Peyer's patch (tissue), 4 donors: Measurements from ENCODE around the gene PLXNC1. TPM values are rescaled to one million over a fixed set of nuclear protein-coding genes. Genes with fewer than 3 reads are reported as not detected.

Experiments used
- DNase-seq, 3 donors: peaks; one replicate each; pipeline ENCODE4 v3.0.0-alpha.2; 2017 to 2019
- H3K27ac ChIP-seq, 4 donors: fragments of 200-600 bp; sonication (generic); one replicate each; pipeline ENCODE4 v1.5.1; 2016 to 2019
- H3K27me3 ChIP-seq, 2 donors: fragments of 200-600 bp; sonication (generic); one replicate each; pipeline ENCODE4 v1.5.1; 2019
- H3K36me3 ChIP-seq, 3 donors: fragments of 200-600 bp; sonication (generic); one replicate each; pipeline ENCODE4 v1.5.1; 2016 to 2019
- H3K4me1 ChIP-seq, 4 donors: fragments of 200-600 bp; sonication (generic); one replicate each; pipeline ENCODE4 v1.5.1; 2016 to 2019
- H3K4me3 ChIP-seq, 4 donors: fragments of 200-600 bp; sonication (generic); 1 replicate in 3 of 4; 2 replicates in 1 of 4; pipeline ENCODE4 v1.5.1; 2016 to 2019; ENCODE audit warnings: mild to moderate bottlenecking in 1 of 4
- H3K9me3 ChIP-seq, 4 donors: fragments of 200-600 bp; sonication (generic); one replicate each; pipeline ENCODE4 v1.5.1; 2016 to 2019; ENCODE audit warnings: mild to moderate bottlenecking in 1 of 4
- CTCF ChIP-seq, 6 experiments: fragments of 450-650 bp in 4 of 6; fragments of 200-600 bp in 2 of 6; sonication (generic) in 1 of 6; IDR thresholded peaks; one replicate each; pipeline ENCODE4 v1.5.1; 2017 to 2019; ENCODE audit warnings: antibody characterized with exemption in 6 of 6, mild to moderate bottlenecking in 3 of 6, moderate library complexity in 1 of 6
- POLR2A ChIP-seq, 2 donors: fragments of 450-650 bp; IDR thresholded peaks; one replicate each; pipeline ENCODE4 v1.5.1; 2017; ENCODE audit warnings: antibody characterized with exemption in 2 of 2, mild to moderate bottlenecking in 2 of 2, moderate library complexity in 2 of 2
- total RNA-seq, 4 donors: library from RNA; depleted of rRNA; stranded (reverse); fragments of >200 nt; gene quantifications; one replicate each; pipeline ENCODE4 v1.1.0, GENCODE V29; 2016

Gene PLXNC1
- total RNA-seq, 4 donors from 2014 or later, result 0.88 to 21.5 (median 5.1) TPM

- Histone ChIP-seq H3K36me3 (no peaks in the 10 kb centered on the region), H3K9me3 (no peaks in the 10 kb centered on the region), H3K27ac (no peak overlapping the region), H3K4me1 (peaks cover 0 to 7% (median 3%) of the 10 kb centered on the region in 4 donors), H3K27me3 (no peaks in the 10 kb centered on the region), H3K4me3 (no peak overlapping the region)
- TF ChIP-seq CTCF (IDR thresholded peaks at IDR 0.05) (no peak), POLR2A (IDR thresholded peaks at IDR 0.05) (no peak)
- no peak for DNase-seq
These were observed 112.3 kb downstream of the PLXNC1 start for GRCh38 chr12:94260717-94261116.

- Histone ChIP-seq H3K27me3 (no peaks in the 10 kb centered on the region), H3K27ac (peak overlapping the region in 1 of 4 donors; percentile 84), H3K4me3 (no peak overlapping the region), H3K9me3 (no peaks in the 10 kb centered on the region), H3K4me1 (peaks cover 0 to 7% (median 3%) of the 10 kb centered on the region in 4 donors), H3K36me3 (no peaks in the 10 kb centered on the region)
- TF ChIP-seq POLR2A (IDR thresholded peaks at IDR 0.05), result no peak
- TF ChIP-seq CTCF (IDR thresholded peaks at IDR 0.05), result no peak
- DNase-seq, result no peak
These were observed 112.7 kb downstream of the PLXNC1 start for GRCh38 chr12:94261119-94261518.

GRCh38 chr12:94261786-94262185 is 113.4 kb downstream of the PLXNC1 start:
- peaks cover 0 to 8% (median 3%) of the 10 kb centered on the region in 4 donors for H3K4me1 ChIP-seq
- H3K27me3 ChIP-seq, result no peaks in the 10 kb centered on the region
- peak overlapping the region; percentile 74 to 84 (median 76) for H3K27ac ChIP-seq
- TF ChIP-seq CTCF (IDR thresholded peaks at IDR 0.05) (no peak), POLR2A (IDR thresholded peaks at IDR 0.05) (no peak)
- H3K4me3 ChIP-seq, result peak overlapping the region in 3 of 4 donors; percentile 51 to 63 (median 57)
- no peaks in the 10 kb centered on the region for H3K9me3 ChIP-seq
- H3K36me3 ChIP-seq, result no peaks in the 10 kb centered on the region
- DNase-seq, result no peak

- Histone ChIP-seq H3K4me3 (peak overlapping the region; percentile 50 to 63 (median 54)), H3K9me3 (no peaks in the 10 kb centered on the region), H3K27me3 (no peaks in the 10 kb centered on the region), H3K4me1 (peaks cover 0 to 11% (median 3%) of the 10 kb centered on the region in 4 donors), H3K36me3 (no peaks in the 10 kb centered on the region), H3K27ac (peak overlapping the region; percentile 74 to 84 (median 76))
- peak; percentile 75 to 89 (median 84) for DNase-seq
- TF ChIP-seq CTCF (IDR thresholded peaks at IDR 0.05) (peak in 1 of 6 experiments; percentile 20), POLR2A (IDR thresholded peaks at IDR 0.05) (no peak)
These were observed 114.0 kb downstream of the PLXNC1 start for GRCh38 chr12:94262228-94263010.

GRCh38 chr12:94263011-94263811 is 114.8 kb downstream of the PLXNC1 start:
- Histone ChIP-seq H3K27me3 (no peaks in the 10 kb centered on the region), H3K27ac (peak overlapping the region; percentile 74 to 84 (median 76)), H3K36me3 (no peaks in the 10 kb centered on the region), H3K4me1 (peaks cover 0 to 11% (median 3%) of the 10 kb centered on the region in 4 donors), H3K9me3 (no peaks in the 10 kb centered on the region), H3K4me3 (peak overlapping the region; percentile 50 to 63 (median 54))
- TF ChIP-seq POLR2A (IDR thresholded peaks at IDR 0.05) (no peak), CTCF (IDR thresholded peaks at IDR 0.05) (no peak)
- DNase-seq, result peak in 2 of 3 donors; percentile 53 to 65
